Peyer's patch (tissue), 4 donors: ENCODE data around the gene FAM193A.

Experiments
- POLR2A ChIP-seq, 2 donors: fragments of 450-650 bp; IDR thresholded peaks; one replicate each; pipeline ENCODE4 v1.5.1; 2017; ENCODE audit warnings: antibody characterized with exemption in 2 of 2, mild to moderate bottlenecking in 2 of 2, moderate library complexity in 2 of 2
- TF ChIP-seq, protein P1 (sequence below), 6 experiments: fragments of 450-650 bp in 4 of 6; fragments of 200-600 bp in 2 of 6; sonication (generic) in 1 of 6; IDR thresholded peaks; one replicate each; pipeline ENCODE4 v1.5.1; 2017 to 2019; ENCODE audit warnings: antibody characterized with exemption in 6 of 6, mild to moderate bottlenecking in 3 of 6, moderate library complexity in 1 of 6

DNA sequence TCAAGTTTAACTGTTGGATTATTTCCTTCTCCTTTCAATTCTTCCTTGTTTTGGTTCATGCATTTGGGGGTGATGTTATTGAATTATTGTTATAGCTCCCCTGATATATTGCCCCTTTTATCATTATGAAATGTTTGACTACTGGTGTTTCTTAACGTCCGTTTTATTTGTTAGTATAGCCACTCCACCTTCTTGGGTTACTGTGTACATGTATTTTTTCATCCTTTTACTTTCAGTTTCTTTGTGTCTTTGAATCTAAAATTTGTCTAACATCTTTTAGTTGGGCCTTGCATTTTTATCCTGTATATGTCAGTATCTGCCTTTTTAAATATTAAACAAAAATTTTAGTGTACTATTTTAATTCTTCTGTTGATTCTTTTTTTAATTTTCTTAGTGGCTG, 131.0 kb downstream of the FAM193A start:
- TF ChIP-seq, protein P1, sequence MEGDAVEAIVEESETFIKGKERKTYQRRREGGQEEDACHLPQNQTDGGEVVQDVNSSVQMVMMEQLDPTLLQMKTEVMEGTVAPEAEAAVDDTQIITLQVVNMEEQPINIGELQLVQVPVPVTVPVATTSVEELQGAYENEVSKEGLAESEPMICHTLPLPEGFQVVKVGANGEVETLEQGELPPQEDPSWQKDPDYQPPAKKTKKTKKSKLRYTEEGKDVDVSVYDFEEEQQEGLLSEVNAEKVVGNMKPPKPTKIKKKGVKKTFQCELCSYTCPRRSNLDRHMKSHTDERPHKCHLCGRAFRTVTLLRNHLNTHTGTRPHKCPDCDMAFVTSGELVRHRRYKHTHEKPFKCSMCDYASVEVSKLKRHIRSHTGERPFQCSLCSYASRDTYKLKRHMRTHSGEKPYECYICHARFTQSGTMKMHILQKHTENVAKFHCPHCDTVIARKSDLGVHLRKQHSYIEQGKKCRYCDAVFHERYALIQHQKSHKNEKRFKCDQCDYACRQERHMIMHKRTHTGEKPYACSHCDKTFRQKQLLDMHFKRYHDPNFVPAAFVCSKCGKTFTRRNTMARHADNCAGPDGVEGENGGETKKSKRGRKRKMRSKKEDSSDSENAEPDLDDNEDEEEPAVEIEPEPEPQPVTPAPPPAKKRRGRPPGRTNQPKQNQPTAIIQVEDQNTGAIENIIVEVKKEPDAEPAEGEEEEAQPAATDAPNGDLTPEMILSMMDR (IDR thresholded peaks at IDR 0.05), result no peak
- no peak for TF ChIP-seq POLR2A (IDR thresholded peaks at IDR 0.05)
